ENCODE measurements around the gene XRCC3.
"Not testable (repeated sequence)": the region's sequence is repeated elsewhere in the genome, so short reads cannot be mapped to it uniquely, and the experiment has no call there.

XRCC3 gene

DNA sequence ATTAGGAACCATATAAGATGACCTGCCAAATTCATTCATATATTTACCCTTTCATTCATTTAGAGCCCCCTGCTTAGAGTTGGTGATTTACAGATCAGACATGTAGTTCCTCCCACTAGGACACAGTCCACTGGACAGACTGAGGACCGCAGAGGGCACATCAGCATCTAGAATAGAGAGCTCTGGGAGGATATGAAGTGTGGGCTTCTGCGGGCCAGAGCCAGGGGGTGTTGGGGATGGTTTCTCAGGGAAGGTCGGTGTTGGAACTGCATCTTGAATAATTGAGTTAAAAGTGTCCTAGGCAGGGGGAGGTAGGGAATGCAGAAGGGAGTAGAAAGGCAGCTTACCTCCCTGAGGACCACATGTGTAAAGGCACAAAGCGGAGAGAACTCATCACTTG lies 43.3 kb downstream of the XRCC3 start:
- no peak for DNase-seq (ENCODE audit: low read depth in 1 of 2, low spot score in 1 of 2)

DNA sequence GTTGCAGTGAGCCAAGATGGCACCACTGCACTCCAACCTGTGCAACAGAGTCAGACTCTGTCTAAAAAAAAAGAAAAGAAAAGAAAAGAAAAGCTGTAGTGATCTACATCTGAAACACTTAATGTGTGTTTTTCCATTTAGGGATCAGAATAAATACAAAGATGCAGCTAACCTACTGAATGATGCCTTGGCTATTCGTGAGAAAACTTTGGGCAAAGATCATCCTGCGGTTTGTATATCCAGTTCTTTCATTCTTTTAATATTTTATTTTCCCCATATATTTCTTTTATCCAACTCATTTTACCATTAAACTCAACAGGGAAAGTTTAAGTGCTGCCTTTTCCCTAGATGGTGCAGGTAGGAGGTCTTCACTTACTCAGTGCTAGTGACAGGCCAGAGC lies 45.9 kb downstream of the XRCC3 start:
- no peak for DNase-seq (ENCODE audit: low read depth in 1 of 2, low spot score in 1 of 2)

GRCh38 chr14:103668117-103668516 lies 47.1 kb downstream of the XRCC3 start:
- DNase-seq (ENCODE audit: low read depth in 1 of 2, low spot score in 1 of 2), result no peak

GRCh38 chr14:103667671-103668070 lies 47.6 kb downstream of the XRCC3 start:
- DNase-seq (ENCODE audit: low read depth in 1 of 2, low spot score in 1 of 2), result no peak

- no peak for DNase-seq (ENCODE audit: low read depth in 1 of 2, low spot score in 1 of 2)
Observed at GRCh38 chr14:103663506-103663905, 51.7 kb downstream of the XRCC3 start.

GRCh38 chr14:103662591-103662990 lies 52.7 kb downstream of the XRCC3 start:
- no peak for DNase-seq (ENCODE audit: low read depth in 1 of 2, low spot score in 1 of 2)

DNA sequence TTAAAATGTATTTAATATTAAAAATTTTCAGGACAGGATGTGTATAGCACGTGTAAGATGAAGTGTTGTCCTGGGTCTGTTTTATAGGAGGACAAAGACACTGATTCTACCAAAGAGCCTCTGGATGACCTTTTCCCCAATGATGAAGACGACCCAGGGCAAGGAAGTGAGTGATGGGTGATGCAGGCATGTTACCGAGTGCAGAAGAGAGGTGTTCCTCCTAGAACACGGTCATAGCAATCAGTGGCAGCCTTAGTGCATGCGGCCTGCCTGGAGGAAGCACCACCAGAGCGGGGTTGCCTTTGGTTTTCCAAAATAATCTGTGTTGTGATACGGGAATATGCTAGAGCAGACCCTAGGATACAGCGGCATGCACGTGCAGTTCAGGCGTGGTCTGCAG lies 53.2 kb downstream of the XRCC3 start:
- DNase-seq (ENCODE audit: low read depth in 1 of 2, low spot score in 1 of 2), result no peak

DNA sequence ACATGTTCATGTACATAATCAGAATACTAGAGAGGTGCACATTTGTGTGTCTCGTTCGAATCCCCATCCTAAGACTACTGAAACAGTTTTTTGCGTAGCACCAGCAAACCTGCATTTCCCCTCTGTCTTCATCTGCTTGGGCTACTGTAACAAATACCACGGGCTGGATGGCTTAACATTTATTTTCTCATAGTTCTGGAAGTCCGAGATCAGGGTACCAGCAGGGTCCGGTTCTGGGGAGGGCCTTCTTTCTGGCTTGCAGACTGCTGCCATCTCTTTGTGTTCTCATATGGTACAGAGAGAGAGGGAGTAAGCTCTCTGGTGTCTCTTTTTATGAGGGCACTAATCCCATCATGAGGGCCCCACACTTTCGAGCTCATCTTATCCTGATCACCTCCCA lies 55.6 kb downstream of the XRCC3 start:
- no peak for DNase-seq (ENCODE audit: low read depth in 1 of 2, low spot score in 1 of 2)

GRCh38 chr14:103657471-103657870 lies 57.8 kb downstream of the XRCC3 start:
- no peak for DNase-seq (ENCODE audit: low read depth in 1 of 2, low spot score in 1 of 2)

DNA sequence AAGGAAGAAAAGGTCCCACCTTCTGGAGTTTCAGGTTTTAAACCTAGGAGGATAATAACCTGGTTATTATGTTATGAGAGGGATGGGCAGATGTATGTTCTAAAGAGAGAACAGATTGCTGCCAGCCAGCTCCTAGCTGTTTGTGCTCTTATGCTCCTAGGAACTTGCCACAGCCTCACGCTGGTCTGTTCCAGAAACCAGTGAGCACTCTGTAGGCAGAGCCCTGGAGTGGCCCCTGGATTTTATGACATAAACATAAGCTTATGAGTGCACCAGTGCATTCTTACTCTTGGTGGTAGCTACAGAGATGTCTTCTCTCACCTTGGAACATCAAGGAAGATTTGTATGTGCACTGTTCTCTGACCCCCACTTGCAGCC lies 58.5 kb downstream of the XRCC3 start:
- no peak for DNase-seq (ENCODE audit: low read depth in 1 of 2, low spot score in 1 of 2)

DNA sequence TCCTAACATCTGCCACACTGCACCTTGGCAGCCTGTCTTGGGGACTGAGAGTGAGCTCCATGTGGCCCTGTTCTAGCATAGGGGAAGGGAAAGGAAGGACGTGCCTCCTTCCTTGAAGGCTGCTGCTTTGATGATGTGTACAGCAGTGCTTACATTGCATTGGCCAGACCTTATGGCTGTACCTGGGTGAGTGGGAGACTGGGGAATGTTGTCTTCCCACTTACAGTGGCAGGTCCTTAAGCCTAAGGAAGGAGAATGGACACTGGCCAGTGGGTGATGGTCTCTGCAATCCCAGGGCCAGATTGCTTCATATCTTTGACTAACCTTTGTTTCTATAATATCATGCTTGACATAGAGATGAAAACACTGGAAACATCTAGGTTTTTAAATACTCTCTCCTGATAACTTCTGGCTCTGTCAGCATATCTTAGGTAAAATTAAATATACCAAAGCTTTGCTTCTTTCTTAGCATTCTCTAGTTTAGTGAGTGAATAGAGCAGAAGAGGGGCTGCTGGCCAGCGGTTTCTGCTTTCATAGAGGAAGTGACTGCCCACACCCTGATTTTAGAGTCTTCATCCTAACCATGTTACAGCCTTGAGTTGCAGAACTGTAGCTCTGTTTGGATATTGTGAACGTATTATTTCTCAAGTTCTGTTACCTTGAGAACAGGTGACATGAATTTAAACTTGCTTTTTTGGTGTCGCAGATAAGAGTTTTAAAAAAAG lies 59.1 kb downstream of the XRCC3 start:
- no peak for DNase-seq (ENCODE audit: low read depth in 1 of 2, low spot score in 1 of 2)

DNA sequence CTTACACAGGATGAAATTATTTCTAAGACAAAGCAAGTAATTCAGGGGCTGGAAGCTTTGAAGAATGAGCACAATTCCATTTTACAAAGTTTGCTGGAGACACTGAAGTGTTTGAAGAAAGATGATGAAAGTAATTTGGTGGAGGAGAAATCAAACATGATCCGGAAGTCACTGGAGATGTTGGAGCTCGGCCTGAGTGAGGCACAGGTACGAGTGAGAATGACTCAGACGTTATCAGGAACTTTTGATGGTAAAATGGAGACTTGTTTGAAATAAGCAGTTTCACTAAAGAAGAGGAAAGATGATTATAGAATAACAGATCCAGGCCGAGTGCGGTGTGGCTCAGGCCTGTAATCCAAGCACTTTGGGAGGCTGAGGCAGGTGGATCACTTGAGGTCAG lies 60.6 kb downstream of the XRCC3 start:
- no peak for DNase-seq (ENCODE audit: low read depth in 1 of 2, low spot score in 1 of 2)

GRCh38 chr14:103653805-103654204 lies 61.4 kb downstream of the XRCC3 start:
- no peak for DNase-seq (ENCODE audit: low read depth in 1 of 2, low spot score in 1 of 2)

DNA sequence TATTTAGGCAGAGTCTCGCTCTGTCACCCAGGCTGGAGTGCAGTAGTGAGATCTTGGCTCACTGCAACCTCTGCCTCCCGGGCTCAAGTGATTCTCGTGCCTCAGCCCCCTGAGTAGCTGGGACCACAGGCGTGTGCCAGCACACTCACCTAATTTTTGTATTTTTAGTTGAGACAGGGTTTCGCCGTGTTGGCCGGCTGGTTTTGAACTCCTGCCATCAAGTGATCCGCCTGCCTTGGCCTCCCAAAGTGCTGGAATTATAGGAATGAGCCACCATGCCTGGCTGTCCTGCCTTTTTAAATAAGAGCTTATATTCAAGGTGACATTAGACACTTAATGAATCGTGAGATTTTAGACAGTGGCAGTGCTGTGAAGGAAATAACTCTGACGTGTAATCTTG lies 61.9 kb downstream of the XRCC3 start:
- DNase-seq (ENCODE audit: low read depth in 1 of 2, low spot score in 1 of 2), result not testable (repeated sequence)

DNA sequence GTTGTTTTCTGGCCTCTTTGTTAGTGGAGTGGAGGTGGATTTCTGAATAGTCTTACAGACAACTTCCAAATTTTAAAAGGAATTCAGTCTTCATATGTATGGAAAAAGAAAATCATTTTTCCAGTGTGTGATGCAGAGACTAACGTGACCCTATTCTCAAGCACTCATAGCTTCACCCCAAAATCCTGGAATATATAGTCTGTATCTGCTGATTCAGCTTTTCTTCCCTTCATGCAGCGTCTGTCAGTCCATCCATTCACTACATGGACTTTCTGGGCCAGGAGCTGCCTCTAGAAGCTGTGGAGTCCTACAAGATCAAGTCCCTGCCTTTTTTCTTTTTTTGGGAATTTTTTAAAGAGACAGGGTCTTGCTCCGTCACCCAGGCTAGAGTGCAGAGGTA lies 62.4 kb downstream of the XRCC3 start:
- no peak for DNase-seq (ENCODE audit: low read depth in 1 of 2, low spot score in 1 of 2)

DNA sequence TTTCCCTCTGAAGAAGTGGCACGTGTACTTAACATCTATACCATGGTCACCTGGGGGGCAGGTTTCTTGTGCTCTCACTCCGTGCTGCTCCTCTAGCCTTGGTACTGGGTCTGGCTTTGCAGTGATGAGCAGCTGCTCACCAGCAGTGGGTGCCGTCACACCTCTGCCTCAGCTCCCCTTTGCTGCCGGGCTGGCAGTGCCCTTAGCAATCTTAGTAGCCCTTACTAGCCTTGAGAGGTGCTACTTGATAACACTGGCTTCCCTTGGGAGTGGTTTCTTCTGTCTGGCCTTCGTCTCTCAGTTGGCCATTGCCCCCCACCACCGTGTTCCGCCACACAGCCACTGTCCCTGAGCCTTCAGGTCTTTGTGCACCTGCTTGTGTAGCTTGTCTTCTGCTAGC lies 63.7 kb downstream of the XRCC3 start:
- DNase-seq (ENCODE audit: low read depth in 1 of 2, low spot score in 1 of 2), result no peak

DNA sequence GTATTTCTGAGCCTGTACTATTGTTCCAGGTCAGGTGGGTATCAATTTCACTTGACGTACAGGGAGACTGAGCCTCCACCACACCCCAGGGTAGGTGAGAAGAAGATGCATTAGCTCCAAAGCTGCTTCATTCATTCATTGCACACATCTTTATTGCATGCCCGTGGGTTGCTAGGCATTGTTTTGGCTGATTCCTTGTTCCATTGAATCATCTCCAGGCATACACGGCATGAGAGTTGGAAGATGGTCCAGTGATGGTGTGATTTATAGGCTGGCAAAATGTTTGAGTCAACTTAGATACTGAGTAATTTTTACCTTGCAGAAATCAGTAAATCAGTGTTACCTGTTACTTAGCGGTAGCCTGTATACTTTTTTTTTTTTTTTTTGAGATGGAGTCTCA lies 65.0 kb downstream of the XRCC3 start:
- no peak for DNase-seq (ENCODE audit: low read depth in 1 of 2, low spot score in 1 of 2)

GRCh38 chr14:103649001-103649400 lies 66.2 kb downstream of the XRCC3 start:
- no peak for DNase-seq (ENCODE audit: low read depth in 1 of 2, low spot score in 1 of 2)
